ENCODE measurements around the gene SEC14L2.
"Not testable (repeated sequence)": the region's sequence is repeated elsewhere in the genome, so short reads cannot be mapped to it uniquely, and the experiment has no call there.

SEC14L2 gene

DNA sequence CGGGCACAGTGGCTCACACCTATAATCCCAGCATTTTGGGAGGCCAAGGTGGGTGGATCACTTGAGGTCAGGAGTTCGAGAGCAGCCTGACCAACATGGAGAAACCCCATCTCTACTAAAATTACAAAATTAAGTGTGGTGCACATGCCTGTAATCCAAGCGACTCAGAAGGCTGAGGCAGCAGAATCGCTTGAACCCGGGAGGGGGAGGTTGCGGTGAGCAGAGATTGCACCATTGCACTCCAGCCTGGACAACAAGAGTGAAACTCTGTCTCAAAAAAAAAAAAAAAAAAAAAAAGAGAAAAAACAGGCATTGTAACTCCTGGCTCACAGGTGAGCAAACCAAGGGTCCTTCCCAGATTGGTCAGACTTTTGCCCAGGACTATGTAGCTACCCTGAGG, 63.7 kb downstream of the SEC14L2 start:
- not testable (repeated sequence) for DNase-seq

DNA sequence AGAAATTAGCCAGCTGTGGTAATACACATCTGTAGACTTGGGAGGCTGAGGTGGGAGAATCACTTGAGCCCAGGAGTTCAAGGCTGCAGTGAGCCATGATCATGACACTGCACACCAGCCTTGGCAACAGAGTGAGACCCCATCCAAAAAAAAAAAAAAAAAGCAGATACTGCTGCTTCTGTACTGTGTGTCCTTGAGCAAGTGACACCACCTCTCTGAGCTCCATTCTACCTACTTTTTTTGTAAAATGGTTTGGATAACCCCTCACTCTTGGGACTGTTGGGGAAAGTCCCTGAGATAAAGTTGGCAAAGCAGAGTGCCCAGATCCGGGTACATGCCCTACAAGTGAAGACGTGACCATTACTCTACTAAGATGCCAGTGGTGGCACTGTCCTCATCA, 72.3 kb downstream of the SEC14L2 start:
- DNase-seq, result no peak

DNA sequence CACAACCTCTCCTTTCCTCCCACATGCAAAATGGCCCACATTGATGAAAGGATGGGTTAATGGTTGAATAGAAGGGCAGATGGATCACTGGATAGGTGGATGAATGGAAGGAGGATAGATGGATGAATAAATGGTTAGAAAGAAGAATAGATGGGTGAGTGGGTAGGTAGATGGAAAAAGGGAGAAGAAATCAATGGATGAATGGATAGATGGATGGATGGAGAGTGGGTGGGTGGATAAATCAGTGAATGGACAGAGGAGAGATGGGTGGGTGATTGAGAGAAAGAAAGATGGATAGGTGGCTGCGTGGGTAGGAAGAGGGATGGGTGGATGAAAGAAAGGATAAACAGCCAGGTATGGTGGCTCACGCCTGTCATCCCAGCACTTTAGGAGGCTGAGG, 73.8 kb downstream of the SEC14L2 start:
- DNase-seq, result no peak

GRCh38 chr22:30471616-30472318, 74.9 kb downstream of the SEC14L2 start, which contains the start of gene SEC14L3:
Gene SEC14L3 (minus strand): TSS chr22:30472017. CDS start chr22:30471958, 59 bp downstream.
- DNase-seq, result no peak

- DNase-seq, result no peak
Observed at GRCh38 chr22:30472994-30473720, 76.3 kb downstream of the SEC14L2 start.

DNA sequence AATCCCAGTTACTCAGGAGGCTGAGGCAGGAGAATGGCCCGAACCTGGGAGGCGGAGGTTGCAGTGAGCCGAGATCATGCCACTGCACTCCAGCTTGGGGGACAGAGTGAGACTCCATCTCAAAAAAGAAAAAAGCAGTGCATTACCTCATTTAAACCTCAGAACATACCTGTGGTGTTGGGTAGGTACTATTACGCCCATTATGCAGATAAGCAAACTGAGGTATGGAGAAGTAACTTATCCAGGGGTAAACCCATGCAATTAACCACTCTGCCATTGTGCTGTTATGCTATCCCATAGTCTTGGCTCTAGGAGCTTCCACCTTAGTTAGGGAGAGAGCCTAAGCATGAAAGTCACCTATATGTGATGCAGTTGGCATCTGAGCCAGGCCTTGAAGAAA, 77.3 kb downstream of the SEC14L2 start:
- no peak for DNase-seq
